A673 (cell line): ENCODE measurements around the gene KCNIP4. TPM values are rescaled to one million over a fixed set of nuclear protein-coding genes. Genes with fewer than 3 reads are reported as not detected.

Experiments used
- BruUV-seq: library from RNA; stranded (reverse); fragments of 400-500 nt; replicated peaks from 2 replicates; lab custom pipeline; 2021; lab: Mats Ljungman, UMichigan
- CTCF ChIA-PET: fragments of 300-600 bp; sonication (Branson Sonifier 250); formaldehyde crosslinking; loops from one replicate; lab custom pipeline; 2022; ENCODE audit warnings: antibody characterized with exemption; lab: Charles Lee
- POLR2A ChIA-PET: fragments of 300-600 bp; sonication (Branson Sonifier 250); formaldehyde crosslinking; loops from one replicate; lab custom pipeline; 2022; ENCODE audit warnings: antibody characterized with exemption; ENCODE audit not compliant: low non-redundant PET; lab: Charles Lee
- DNase-seq: peaks from one replicate; pipeline ENCODE4 v3.0.0-alpha.2; 2015; ENCODE audit warnings: low spot score
- H3K27ac ChIP-seq: fragments of 200-600 bp; sonication (generic); 2 replicates; pipeline ENCODE4 v1.5.1; 2016; ENCODE audit warnings: mixed run types, low read depth, mild to moderate bottlenecking, mixed read lengths, antibody characterized with exemption, low read length; ENCODE audit not compliant: poor library complexity, severe bottlenecking
- H3K27me3 ChIP-seq: fragments of 200-600 bp; sonication (generic); replicated peaks from 2 replicates; pipeline ENCODE4 v1.6.1; 2017; ENCODE audit warnings: mixed run types, low read depth, mild to moderate bottlenecking, mixed read lengths, antibody characterized with exemption, low read length; ENCODE audit not compliant: insufficient read depth, poor library complexity
- H3K36me3 ChIP-seq: fragments of 200-600 bp; sonication (generic); 2 replicates; pipeline ENCODE4 v1.6.1; 2016; ENCODE audit warnings: mixed run types, mild to moderate bottlenecking, mixed read lengths, antibody characterized with exemption, low read length; ENCODE audit not compliant: insufficient read depth, poor library complexity, severe bottlenecking
- H3K4me1 ChIP-seq: fragments of 200-600 bp; sonication (generic); 2 replicates; pipeline ENCODE4 v1.6.1; 2017; ENCODE audit warnings: mixed run types, mild to moderate bottlenecking, mixed read lengths, antibody characterized with exemption, low read length; ENCODE audit not compliant: insufficient read depth, poor library complexity, severe bottlenecking
- H3K4me3 ChIP-seq: fragments of 200-600 bp; sonication (generic); 2 replicates; pipeline ENCODE4 v1.5.1; 2016; ENCODE audit warnings: low read depth, mixed run types, mild to moderate bottlenecking, mixed read lengths, low read length; ENCODE audit not compliant: poor library complexity, severe bottlenecking
- H3K9me3 ChIP-seq: fragments of 200-600 bp; sonication (generic); 2 replicates; pipeline ENCODE4 v1.6.1; 2016; ENCODE audit warnings: mixed run types, low read depth, mild to moderate bottlenecking, mixed read lengths, antibody characterized with exemption, low read length; ENCODE audit not compliant: poor library complexity, severe bottlenecking
- CTCF ChIP-seq: fragments of 300-800, 200-600 bp; sonication (generic); conservative IDR thresholded peaks from 2 replicates; pipeline ENCODE4 v1.5.1; 2017; ENCODE audit warnings: low read depth, mild to moderate bottlenecking, antibody characterized with exemption, low read length, moderate library complexity, mixed read lengths
- EZH2 ChIP-seq: fragments of 200-600 bp; sonication (generic); IDR thresholded peaks from 2 replicates; pipeline ENCODE4 v1.6.1; 2017; ENCODE audit warnings: borderline replicate concordance, low read depth, mild to moderate bottlenecking, mixed read lengths, antibody characterized with exemption, low read length; ENCODE audit not compliant: poor library complexity, severe bottlenecking
- intact Hi-C: fragments of 100-400 bp; cut with micrococcal nuclease; formaldehyde crosslinking; loops from one replicate; pipeline ENCODE4 v1.10.0; 2022; ENCODE audit not compliant: unreplicated experiment
- total RNA-seq: library from RNA; stranded (reverse); gene quantifications from 2 replicates; pipeline ENCODE4 v1.2.3, GENCODE V29; 2021

Gene KCNIP4
- total RNA-seq, 1 experiment from 2014 or later = not detected

GRCh38 chr4:21011106-21011505, 937.5 kb downstream of the KCNIP4 start:
- Histone ChIP-seq H3K36me3 (no peaks in the 10 kb centered on the region), H3K27me3 (no peaks in the 10 kb centered on the region), H3K9me3 (no peaks in the 10 kb centered on the region), H3K27ac (no peak overlapping the region), H3K4me3 (no peak overlapping the region), H3K4me1 (no peaks in the 10 kb centered on the region)
- no peak for DNase-seq
- TF ChIP-seq EZH2 = no peak
- ChIA-PET POLR2A (no interaction called here), CTCF (no interaction called here)
- BruUV-seq = no TSS peak
- intact Hi-C loops = no loop called here

GRCh38 chr4:21009956-21010355, 938.6 kb downstream of the KCNIP4 start:
- TF ChIP-seq CTCF (no peak), EZH2 (no peak)
- Histone ChIP-seq H3K4me3 (no peak overlapping the region), H3K4me1 (no peaks in the 10 kb centered on the region), H3K27me3 (no peaks in the 10 kb centered on the region), H3K27ac (no peak overlapping the region), H3K36me3 (no peaks in the 10 kb centered on the region), H3K9me3 (no peaks in the 10 kb centered on the region)
- intact Hi-C loops = no loop called here
- BruUV-seq = no TSS peak
- no peak for DNase-seq
- ChIA-PET POLR2A (no interaction called here), CTCF (no interaction called here)

- BruUV-seq = no TSS peak
- ChIA-PET POLR2A (no interaction called here), CTCF (no interaction called here)
Measured at GRCh38 chr4:21005647-21006046, 942.9 kb downstream of the KCNIP4 start.

More at GRCh38 chr4:21005647-21006046, 942.9 kb downstream of the KCNIP4 start:
- Histone ChIP-seq H3K4me3 (no peak overlapping the region), H3K27ac (no peak overlapping the region), H3K9me3 (no peaks in the 10 kb centered on the region), H3K27me3 (no peaks in the 10 kb centered on the region), H3K36me3 (no peaks in the 10 kb centered on the region), H3K4me1 (no peaks in the 10 kb centered on the region)
- DNase-seq = no peak
- TF ChIP-seq EZH2 (no peak), CTCF (no peak)
- intact Hi-C loops = no loop called here
